ENCODE data around the gene SLC35F2. TPM values are rescaled to one million over a fixed set of nuclear protein-coding genes. Genes with fewer than 3 reads are reported as not detected.
"Not testable (repeated sequence)": the region's sequence is repeated elsewhere in the genome, so short reads cannot be mapped to it uniquely, and the experiment has no call there.

Gene SLC35F2
- total RNA-seq, 2 experiments from 2014 or later, result 24.5 to 25.5 TPM

- peak overlapping the region; percentile 96 for H3K27ac Mint-ChIP-seq
- ATAC-seq (peak; percentile 4), DNase-seq (no peak)
- peak overlapping the region; percentile 23 for H3K4me3 Mint-ChIP-seq
- peaks cover 2% of the 10 kb centered on the region for H3K36me3 Mint-ChIP-seq (ENCODE audit: low read depth)
- H3K27me3 Mint-ChIP-seq, result no peaks in the 10 kb centered on the region
- POLR2A ChIA-PET, result interaction anchor here (1.0 to 1.1 kb wide), 3 partner anchors 14 to 19 kb away, joined by 3 to 8 read pairs (median 4); partner anchors contain the start of gene SLC35F2
- intact Hi-C loops (cut with DNase I, micrococcal nuclease), result loop anchor here (1.0 to 10.0 kb wide), 9 partner anchors 18 to 893 kb away; partner anchors contain the start of genes SLC35F2 (in 2 of the 2), ALKBH8 (in 1 of the 2), ATM (in 1 of the 2) and CWF19L2 (in 1 of the 2)
- H3K9me3 Mint-ChIP-seq (ENCODE audit: low read depth), result no peaks in the 10 kb centered on the region
- CTCF ChIA-PET, result interaction anchor here (0.8 to 1.3 kb wide), 2 partner anchors 9 to 13 kb away, joined by 3 read pairs; no protein-coding TSS in a partner anchor
- peaks cover 71% of the 10 kb centered on the region for H3K4me1 Mint-ChIP-seq
Measured at GRCh38 chr11:107840129-107840484, 18.5 kb downstream of the SLC35F2 start.

- Mint-ChIP-seq H3K4me3 (no peak overlapping the region), H3K4me1 (peaks cover 56% of the 10 kb centered on the region), H3K27me3 (no peaks in the 10 kb centered on the region), H3K9me3 (ENCODE audit: low read depth) (no peaks in the 10 kb centered on the region), H3K27ac (peak overlapping the region; percentile 11), H3K36me3 (ENCODE audit: low read depth) (peaks cover under 1% of the 10 kb centered on the region)
- CTCF ChIA-PET, result interaction anchor here (0.8 to 1.2 kb wide), 2 partner anchors 11 to 12 kb away, joined by 3 read pairs; no protein-coding TSS in a partner anchor
- DNase-seq (no peak), ATAC-seq (no peak)
- POLR2A ChIA-PET, result no interaction called here
- intact Hi-C loops (cut with DNase I, micrococcal nuclease), result no loop called here
Measured at GRCh38 chr11:107836851-107837250, 21.7 kb downstream of the SLC35F2 start.

- intact Hi-C loops (cut with DNase I, micrococcal nuclease), result no loop called here
- CTCF ChIA-PET, result no interaction called here
- Mint-ChIP-seq H3K27ac (no peak overlapping the region), H3K9me3 (ENCODE audit: low read depth) (no peaks in the 10 kb centered on the region), H3K4me1 (peaks cover 39% of the 10 kb centered on the region), H3K36me3 (ENCODE audit: low read depth) (peaks cover 2% of the 10 kb centered on the region), H3K4me3 (no peak overlapping the region), H3K27me3 (no peaks in the 10 kb centered on the region)
- DNase-seq, result no peak
- POLR2A ChIA-PET, result interaction anchor here (0.6 kb wide), 1 partner anchor 91 kb away, joined by 4 read pairs; no protein-coding TSS in a partner anchor
- ATAC-seq, result no peak
Measured at GRCh38 chr11:107834995-107835394, 23.6 kb downstream of the SLC35F2 start.

GRCh38 chr11:107833926-107834325 is 24.7 kb downstream of the SLC35F2 start:
- peaks cover 29% of the 10 kb centered on the region for H3K4me1 Mint-ChIP-seq

GRCh38 chr11:107830915-107831540 is 27.6 kb downstream of the SLC35F2 start:
- Mint-ChIP-seq H3K4me3 (no peak overlapping the region), H3K27ac (no peak overlapping the region), H3K36me3 (ENCODE audit: low read depth) (peaks cover 2% of the 10 kb centered on the region), H3K9me3 (ENCODE audit: low read depth) (no peaks in the 10 kb centered on the region), H3K27me3 (no peaks in the 10 kb centered on the region), H3K4me1 (peaks cover 14% of the 10 kb centered on the region)
- intact Hi-C loops (cut with DNase I, micrococcal nuclease), result no loop called here
- DNase-seq (no peak), ATAC-seq (no peak)
- POLR2A ChIA-PET, result no interaction called here
- CTCF ChIA-PET, result interaction anchor here (1.4 kb wide), 1 partner anchor 10 kb away, joined by 3 read pairs; no protein-coding TSS in a partner anchor

More at GRCh38 chr11:107833926-107834325, 24.7 kb downstream of the SLC35F2 start:
- H3K27ac Mint-ChIP-seq; intact Hi-C loops (cut with DNase I, micrococcal nuclease); H3K9me3 Mint-ChIP-seq (ENCODE audit: low read depth); POLR2A ChIA-PET; ATAC-seq; H3K27me3 Mint-ChIP-seq; DNase-seq; H3K4me3 Mint-ChIP-seq; CTCF ChIA-PET; H3K36me3 Mint-ChIP-seq (ENCODE audit: low read depth): not testable (repeated sequence)

- intact Hi-C loops (cut with DNase I, micrococcal nuclease), result no loop called here
- Mint-ChIP-seq H3K4me1 (peaks cover 19% of the 10 kb centered on the region), H3K36me3 (ENCODE audit: low read depth) (peaks cover 4% of the 10 kb centered on the region), H3K4me3 (no peak overlapping the region), H3K27ac (no peak overlapping the region), H3K9me3 (ENCODE audit: low read depth) (no peaks in the 10 kb centered on the region), H3K27me3 (no peaks in the 10 kb centered on the region)
- ChIA-PET CTCF (interaction anchor here (0.5 kb wide), 1 partner anchor 93 kb away, joined by 3 read pairs; no protein-coding TSS in a partner anchor), POLR2A (no interaction called here)
- ATAC-seq, result no peak
- DNase-seq, result no peak
Measured at GRCh38 chr11:107827041-107827440, 31.5 kb downstream of the SLC35F2 start.

GRCh38 chr11:107825875-107826274 is 32.7 kb downstream of the SLC35F2 start:
- ChIA-PET POLR2A (no interaction called here), CTCF (interaction anchor here (0.6 to 1.0 kb wide), 4 partner anchors 11 to 185 kb away, joined by 3 to 5 read pairs (median 3); no protein-coding TSS in a partner anchor)
- H3K36me3 Mint-ChIP-seq (ENCODE audit: low read depth), result peaks cover 2% of the 10 kb centered on the region
- H3K27me3 Mint-ChIP-seq, result no peaks in the 10 kb centered on the region
- H3K27ac Mint-ChIP-seq, result no peak overlapping the region
- H3K9me3 Mint-ChIP-seq (ENCODE audit: low read depth), result no peaks in the 10 kb centered on the region
- intact Hi-C loops (cut with DNase I, micrococcal nuclease), result no loop called here
- no peak for ATAC-seq
- no peak for DNase-seq
- no peak overlapping the region for H3K4me3 Mint-ChIP-seq
- H3K4me1 Mint-ChIP-seq, result peaks cover 17% of the 10 kb centered on the region

- Mint-ChIP-seq H3K4me1 (peaks cover 17% of the 10 kb centered on the region), H3K27me3 (no peaks in the 10 kb centered on the region), H3K9me3 (ENCODE audit: low read depth) (no peaks in the 10 kb centered on the region), H3K4me3 (no peak overlapping the region), H3K36me3 (ENCODE audit: low read depth) (peaks cover 2% of the 10 kb centered on the region), H3K27ac (no peak overlapping the region)
- ChIA-PET POLR2A (no interaction called here), CTCF (interaction anchor here (1.0 kb wide), 1 partner anchor 12 kb away, joined by 3 read pairs; no protein-coding TSS in a partner anchor)
- intact Hi-C loops (cut with DNase I, micrococcal nuclease), result no loop called here
- no peak for DNase-seq
- no peak for ATAC-seq
Measured at GRCh38 chr11:107824668-107825369, 33.8 kb downstream of the SLC35F2 start.

- CTCF ChIA-PET, result no interaction called here
- peaks cover 15% of the 10 kb centered on the region for H3K4me1 Mint-ChIP-seq
- H3K9me3 Mint-ChIP-seq (ENCODE audit: low read depth), result no peaks in the 10 kb centered on the region
- POLR2A ChIA-PET, result no interaction called here
- H3K27ac Mint-ChIP-seq, result no peak overlapping the region
- intact Hi-C loops (cut with DNase I, micrococcal nuclease), result no loop called here
- ATAC-seq (no peak), DNase-seq (no peak)
- peaks cover 4% of the 10 kb centered on the region for H3K36me3 Mint-ChIP-seq (ENCODE audit: low read depth)
- no peak overlapping the region for H3K4me3 Mint-ChIP-seq
- no peaks in the 10 kb centered on the region for H3K27me3 Mint-ChIP-seq
Measured at GRCh38 chr11:107821199-107821927, 37.2 kb downstream of the SLC35F2 start.

- peaks cover 6% of the 10 kb centered on the region for H3K36me3 Mint-ChIP-seq (ENCODE audit: low read depth)
- ChIA-PET CTCF (no interaction called here), POLR2A (no interaction called here)
- peaks cover 6% of the 10 kb centered on the region for H3K4me1 Mint-ChIP-seq
- no peaks in the 10 kb centered on the region for H3K27me3 Mint-ChIP-seq
- no peak overlapping the region for H3K27ac Mint-ChIP-seq
- DNase-seq (no peak), ATAC-seq (no peak)
- H3K4me3 Mint-ChIP-seq, result no peak overlapping the region
- intact Hi-C loops (cut with DNase I, micrococcal nuclease), result no loop called here
- no peaks in the 10 kb centered on the region for H3K9me3 Mint-ChIP-seq (ENCODE audit: low read depth)
Measured at GRCh38 chr11:107819361-107820014, 39.1 kb downstream of the SLC35F2 start.

- Mint-ChIP-seq H3K27me3 (no peaks in the 10 kb centered on the region), H3K4me3 (no peak overlapping the region), H3K9me3 (ENCODE audit: low read depth) (no peaks in the 10 kb centered on the region), H3K36me3 (ENCODE audit: low read depth) (peaks cover 6% of the 10 kb centered on the region), H3K27ac (no peak overlapping the region), H3K4me1 (peaks cover 3% of the 10 kb centered on the region)
- DNase-seq (no peak), ATAC-seq (no peak)
- intact Hi-C loops (cut with DNase I, micrococcal nuclease), result no loop called here
- POLR2A ChIA-PET, result no interaction called here
- CTCF ChIA-PET, result no interaction called here
Measured at GRCh38 chr11:107818491-107818890, 40.1 kb downstream of the SLC35F2 start.
